ENCODE results near the gene SDCCAG8. TPM values are rescaled to one million over a fixed set of nuclear protein-coding genes. Genes with fewer than 3 reads are reported as not detected.

The SDCCAG8 gene
- total RNA-seq, 1 donor from 2014 or later, result 97.1 TPM

DNA sequence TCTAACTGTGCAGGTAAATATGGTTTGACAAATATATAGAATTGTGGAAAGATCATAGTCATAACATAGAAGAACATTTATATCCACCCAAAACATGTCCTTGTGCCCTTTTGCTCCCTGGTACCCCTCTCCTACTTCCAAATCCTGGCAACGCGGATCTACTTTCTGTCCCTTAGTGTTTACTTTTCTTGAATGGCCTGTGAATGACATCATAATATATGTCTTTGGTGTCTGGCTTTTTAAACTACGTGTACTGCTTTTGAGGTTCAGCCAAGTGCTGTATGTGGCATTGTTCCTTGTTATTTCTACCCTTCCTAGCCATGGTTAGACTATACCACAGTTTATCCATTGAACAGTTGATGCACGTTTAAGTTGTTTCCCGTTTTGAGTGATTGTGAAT is 155.6 kb downstream of the SDCCAG8 start:
- TF ChIP-seq, protein P1, sequence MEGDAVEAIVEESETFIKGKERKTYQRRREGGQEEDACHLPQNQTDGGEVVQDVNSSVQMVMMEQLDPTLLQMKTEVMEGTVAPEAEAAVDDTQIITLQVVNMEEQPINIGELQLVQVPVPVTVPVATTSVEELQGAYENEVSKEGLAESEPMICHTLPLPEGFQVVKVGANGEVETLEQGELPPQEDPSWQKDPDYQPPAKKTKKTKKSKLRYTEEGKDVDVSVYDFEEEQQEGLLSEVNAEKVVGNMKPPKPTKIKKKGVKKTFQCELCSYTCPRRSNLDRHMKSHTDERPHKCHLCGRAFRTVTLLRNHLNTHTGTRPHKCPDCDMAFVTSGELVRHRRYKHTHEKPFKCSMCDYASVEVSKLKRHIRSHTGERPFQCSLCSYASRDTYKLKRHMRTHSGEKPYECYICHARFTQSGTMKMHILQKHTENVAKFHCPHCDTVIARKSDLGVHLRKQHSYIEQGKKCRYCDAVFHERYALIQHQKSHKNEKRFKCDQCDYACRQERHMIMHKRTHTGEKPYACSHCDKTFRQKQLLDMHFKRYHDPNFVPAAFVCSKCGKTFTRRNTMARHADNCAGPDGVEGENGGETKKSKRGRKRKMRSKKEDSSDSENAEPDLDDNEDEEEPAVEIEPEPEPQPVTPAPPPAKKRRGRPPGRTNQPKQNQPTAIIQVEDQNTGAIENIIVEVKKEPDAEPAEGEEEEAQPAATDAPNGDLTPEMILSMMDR (IDR thresholded peaks at IDR 0.05), result no peak
- H3K4me3 ChIP-seq, result no peak overlapping the region
- peaks cover 9 to 10% of the 10 kb centered on the region in 2 donors for H3K36me3 ChIP-seq
- intact Hi-C loops (cut with DNase I), result no loop called here
- no peak for DNase-seq (ENCODE audit: low spot score in 2 of 2)
- no peaks in the 10 kb centered on the region for H3K27me3 ChIP-seq
- H3K4me1 ChIP-seq, result no peaks in the 10 kb centered on the region
- H3K27ac ChIP-seq, result no peak overlapping the region
- H3K9me3 ChIP-seq, result no peaks in the 10 kb centered on the region

DNA sequence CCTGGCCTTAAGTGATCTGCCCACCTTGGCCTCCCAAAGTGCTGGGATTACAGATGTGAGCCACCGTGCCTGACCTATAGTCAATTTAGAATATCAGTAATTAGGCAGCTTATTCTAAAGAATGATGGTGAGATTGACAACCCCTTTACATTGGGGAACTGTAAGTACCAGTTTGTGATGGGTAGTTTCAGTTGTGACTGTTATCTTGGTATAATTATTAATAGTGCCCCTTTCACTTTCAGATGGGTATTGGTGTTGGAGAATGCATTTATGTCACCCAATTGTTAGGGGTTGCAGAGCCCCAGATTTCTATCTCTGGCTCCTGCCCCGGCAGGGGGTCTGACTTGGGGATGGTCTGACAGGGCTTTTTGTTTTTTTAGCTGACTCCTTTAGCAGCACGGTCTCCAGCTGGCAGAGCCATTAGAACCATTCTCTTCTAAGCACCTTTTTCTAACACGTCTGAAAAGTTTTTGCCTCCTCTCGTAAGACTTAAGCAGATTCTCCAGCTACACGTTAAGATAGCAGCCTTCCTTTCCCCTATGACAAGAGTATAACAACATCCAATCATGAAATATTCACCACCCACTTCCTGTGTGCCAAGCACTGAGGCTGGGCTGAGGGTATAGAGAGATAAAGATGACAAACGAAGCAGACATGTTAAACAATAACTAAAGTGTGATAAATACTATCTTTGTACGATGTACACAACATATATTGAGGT is 157.8 kb downstream of the SDCCAG8 start:
- no peak for DNase-seq (ENCODE audit: low spot score in 2 of 2)
- intact Hi-C loops (cut with DNase I), result no loop called here
- TF ChIP-seq, protein P1 (IDR thresholded peaks at IDR 0.05), result no peak
- H3K27me3 ChIP-seq, result no peaks in the 10 kb centered on the region
- peaks cover 13 to 15% of the 10 kb centered on the region in 2 donors for H3K36me3 ChIP-seq
- no peaks in the 10 kb centered on the region for H3K9me3 ChIP-seq
- no peak overlapping the region for H3K27ac ChIP-seq
- H3K4me3 ChIP-seq, result no peak overlapping the region
- H3K4me1 ChIP-seq, result no peaks in the 10 kb centered on the region

DNA sequence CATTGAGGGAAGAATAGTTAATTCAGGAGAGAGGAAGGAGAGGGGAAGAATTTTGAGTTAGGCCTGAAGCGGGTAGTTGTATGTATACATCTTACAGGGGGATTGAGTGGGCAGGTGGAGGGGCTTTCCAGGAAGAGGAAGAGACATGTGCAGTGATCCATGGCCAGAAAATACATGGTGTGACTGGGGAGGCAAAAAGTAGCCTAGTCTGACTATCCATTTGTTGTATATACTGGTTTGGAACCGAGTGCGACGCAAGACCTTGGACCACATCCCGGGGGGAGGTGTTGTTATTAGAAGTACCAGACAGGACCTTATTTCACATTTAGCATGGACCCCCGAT is 158.3 kb downstream of the SDCCAG8 start:
- TF ChIP-seq, protein P1 (IDR thresholded peaks at IDR 0.05), result no peak
- intact Hi-C loops (cut with DNase I), result no loop called here

DNA sequence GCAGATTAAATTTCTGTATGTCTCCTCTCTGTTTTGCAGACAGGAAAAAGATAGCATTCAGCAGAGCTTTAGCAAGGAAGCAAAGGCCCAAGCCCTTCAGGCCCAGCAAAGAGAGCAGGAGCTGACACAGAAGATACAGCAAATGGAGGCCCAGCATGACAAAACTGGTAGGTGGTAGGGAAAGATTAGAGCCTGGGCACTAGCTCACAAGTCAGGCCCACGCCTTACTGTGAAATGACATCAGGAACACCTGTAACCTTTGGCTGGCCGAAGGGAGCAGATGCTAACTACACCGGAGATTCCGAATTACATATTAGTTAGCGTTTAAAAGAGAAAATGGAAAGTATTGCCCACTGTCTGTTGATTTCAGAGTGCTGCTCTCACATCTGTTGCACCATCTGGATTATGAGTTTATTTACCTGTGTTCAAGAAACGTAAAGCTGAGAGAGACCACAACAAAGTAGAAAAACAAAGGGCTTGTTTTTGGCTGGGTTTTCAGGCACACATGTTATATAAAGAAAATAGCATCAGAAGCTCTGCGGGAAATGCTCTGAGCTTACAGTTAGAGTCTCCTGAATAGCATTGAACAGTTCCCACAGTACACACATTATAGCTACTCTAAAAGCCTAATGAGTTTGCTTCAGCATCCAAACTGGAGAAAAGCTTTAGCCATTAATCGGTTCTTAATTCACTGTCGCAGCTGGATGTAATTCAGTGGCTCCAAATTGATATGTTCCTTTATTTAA is 160.0 kb downstream of the SDCCAG8 start:
- H3K9me3 ChIP-seq, result no peaks in the 10 kb centered on the region
- TF ChIP-seq, protein P1 (IDR thresholded peaks at IDR 0.05), result no peak

More for the DNA sequence above, 158.3 kb downstream of the SDCCAG8 start:
- Histone ChIP-seq H3K27ac (no peak overlapping the region), H3K27me3 (no peaks in the 10 kb centered on the region), H3K4me3 (no peak overlapping the region), H3K36me3 (peaks cover 13 to 15% of the 10 kb centered on the region in 2 donors), H3K4me1 (no peaks in the 10 kb centered on the region), H3K9me3 (no peaks in the 10 kb centered on the region)
- no peak for DNase-seq (ENCODE audit: low spot score in 2 of 2)

DNA sequence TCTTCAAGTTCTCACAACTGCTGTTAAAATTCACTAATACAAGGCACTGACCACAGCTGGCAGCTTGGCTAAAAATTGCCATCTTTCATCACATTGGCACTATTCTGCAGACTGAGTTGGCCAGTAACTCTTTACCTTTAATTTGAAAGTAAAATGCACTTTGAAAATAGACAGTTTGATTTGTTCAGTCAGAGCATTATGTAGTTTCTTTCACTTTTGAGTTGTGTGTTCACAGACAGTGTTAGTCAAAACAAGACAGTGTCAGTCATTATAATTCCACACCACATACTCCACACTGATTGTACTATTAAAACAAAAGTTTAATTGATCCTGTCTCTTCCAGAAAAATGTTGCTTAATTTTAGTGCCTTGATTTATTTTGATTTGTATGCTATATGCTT is 160.7 kb downstream of the SDCCAG8 start:
- Histone ChIP-seq H3K9me3 (no peaks in the 10 kb centered on the region), H3K4me1 (no peaks in the 10 kb centered on the region), H3K27me3 (no peaks in the 10 kb centered on the region), H3K27ac (no peak overlapping the region), H3K4me3 (no peak overlapping the region), H3K36me3 (peaks cover 13 to 15% of the 10 kb centered on the region in 2 donors)
- intact Hi-C loops (cut with DNase I), result no loop called here
- TF ChIP-seq, protein P1 (IDR thresholded peaks at IDR 0.05), result no peak
- no peak for DNase-seq (ENCODE audit: low spot score in 2 of 2)

More for the DNA sequence above, 160.0 kb downstream of the SDCCAG8 start:
- Histone ChIP-seq H3K4me1 (no peaks in the 10 kb centered on the region), H3K27ac (no peak overlapping the region), H3K36me3 (peaks cover 13 to 15% of the 10 kb centered on the region in 2 donors), H3K27me3 (no peaks in the 10 kb centered on the region), H3K4me3 (no peak overlapping the region)
- no peak for DNase-seq (ENCODE audit: low spot score in 2 of 2)
- intact Hi-C loops (cut with DNase I), result no loop called here
